CD4-positive, alpha-beta T cell treated with Interleukin-4 for 4 hours (primary cell): ENCODE measurements around the gene LCMT1.
"Not testable (repeated sequence)": the region's sequence is repeated elsewhere in the genome, so short reads cannot be mapped to it uniquely, and the experiment has no call there.

Source experiments
- DNase-seq: peaks from one replicate; pipeline ENCODE4 v3.0.0-alpha.2; 2020

The LCMT1 gene

GRCh38 chr16:25097276-25097975 lies 14.1 kb upstream of the LCMT1 start:
- no peak for DNase-seq

- DNase-seq, result no peak
These were observed 11.0 kb upstream of the LCMT1 start for GRCh38 chr16:25100511-25100910.

- DNase-seq, result peak; percentile 73
These were observed 4.7 kb upstream of the LCMT1 start for GRCh38 chr16:25106567-25107465.

- no peak for DNase-seq
These were observed 4.1 kb upstream of the LCMT1 start for GRCh38 chr16:25107466-25107792.

GRCh38 chr16:25108054-25108453 lies 3.5 kb upstream of the LCMT1 start:
- peak; percentile 40 for DNase-seq

- no peak for DNase-seq
These were observed 1.9 kb upstream of the LCMT1 start for GRCh38 chr16:25109643-25110042.

GRCh38 chr16:25110387-25110947 lies 1.1 kb upstream of the LCMT1 start:
- no peak for DNase-seq

- DNase-seq, result no peak
These were observed 2.6 kb downstream of the LCMT1 start for GRCh38 chr16:25114121-25114520.

- no peak for DNase-seq
These were observed 7.5 kb downstream of the LCMT1 start for GRCh38 chr16:25118851-25119578.

GRCh38 chr16:25121824-25122600 lies 10.5 kb downstream of the LCMT1 start:
- DNase-seq, result no peak

GRCh38 chr16:25124503-25124902 lies 13.0 kb downstream of the LCMT1 start:
- DNase-seq, result no peak

GRCh38 chr16:25126086-25126666 lies 14.6 kb downstream of the LCMT1 start:
- DNase-seq, result not testable (repeated sequence)

- peak; percentile 41 for DNase-seq
These were observed 15.3 kb downstream of the LCMT1 start for GRCh38 chr16:25126820-25127232.

GRCh38 chr16:25132751-25133150 lies 21.2 kb downstream of the LCMT1 start:
- DNase-seq, result not testable (repeated sequence)

- no peak for DNase-seq
These were observed 22.7 kb downstream of the LCMT1 start for GRCh38 chr16:25134166-25134700.

- no peak for DNase-seq
These were observed 23.8 kb downstream of the LCMT1 start for GRCh38 chr16:25135254-25135878.

- DNase-seq, result no peak
These were observed 26.6 kb downstream of the LCMT1 start for GRCh38 chr16:25138130-25138529.

- no peak for DNase-seq
These were observed 28.9 kb downstream of the LCMT1 start for GRCh38 chr16:25140459-25140858.

- DNase-seq, result no peak
These were observed 30.1 kb downstream of the LCMT1 start for GRCh38 chr16:25141648-25142047.

GRCh38 chr16:25143928-25144327 lies 32.4 kb downstream of the LCMT1 start:
- DNase-seq, result no peak

GRCh38 chr16:25148568-25149215 lies 37.1 kb downstream of the LCMT1 start:
- DNase-seq, result no peak
